WTC11 (cell line): ENCODE results near the gene ETV7. TPM values are rescaled to one million over a fixed set of nuclear protein-coding genes. Genes with fewer than 3 reads are reported as not detected.

Source experiments
- ATAC-seq: fragments of 200-7000 bp; cut with Tn5 transposase; 2 replicates; pipeline ENCODE4 v1.10.0; 2021; ENCODE audit warnings: mild to moderate bottlenecking, moderate library complexity
- CTCF ChIA-PET: fragments of 300-600 bp; sonication (Branson Sonifier 250); formaldehyde crosslinking; loops from one replicate; lab custom pipeline; 2021; ENCODE audit warnings: antibody characterized with exemption; lab: Charles Lee
- POLR2A ChIA-PET: fragments of 350-600 bp; sonication (Branson Sonifier 250); formaldehyde crosslinking; loops from one replicate; lab custom pipeline; 2021; ENCODE audit warnings: antibody characterized with exemption; lab: Charles Lee
- DNase-seq: peaks from one replicate; pipeline ENCODE4 v3.0.0; 2021; ENCODE audit warnings: low spot score
- H3K27ac Mint-ChIP-seq: 2 replicates; pipeline ENCODE4 v1.8.0; 2021; ENCODE audit warnings: mixed read lengths
- H3K27me3 Mint-ChIP-seq: 2 replicates; pipeline ENCODE4 v1.8.0; 2021; ENCODE audit warnings: low read depth, mild to moderate bottlenecking, moderate library complexity, mixed read lengths
- H3K36me3 Mint-ChIP-seq: 2 replicates; pipeline ENCODE4 v1.8.0; 2021; ENCODE audit warnings: mixed read lengths
- H3K4me1 Mint-ChIP-seq: 2 replicates; pipeline ENCODE4 v1.8.0; 2022; ENCODE audit warnings: mixed read lengths
- H3K4me3 Mint-ChIP-seq: 2 replicates; pipeline ENCODE4 v1.8.0; 2021; ENCODE audit warnings: mild to moderate bottlenecking, moderate library complexity, mixed read lengths
- H3K9me3 Mint-ChIP-seq: 2 replicates; pipeline ENCODE4 v1.8.0; 2021; ENCODE audit warnings: mixed read lengths
- E2F4 ChIP-seq: sonication (generic); formaldehyde crosslinking; IDR thresholded peaks from 2 replicates; pipeline ENCODE4 v1.8.1; 2022; ENCODE audit warnings: low read depth, mild to moderate bottlenecking, moderate library complexity, missing genetic modification reagents, borderline replicate concordance
- E2F5 ChIP-seq: sonication (generic); formaldehyde crosslinking; IDR thresholded peaks from 2 replicates; pipeline ENCODE4 v1.8.1; 2022; ENCODE audit warnings: mild to moderate bottlenecking, moderate library complexity, missing genetic modification reagents
- GRHL2 ChIP-seq: fragments of 250-450 bp; sonication (Bioruptor Pico); IDR thresholded peaks from 2 replicates; pipeline ENCODE4 v1.8.0; 2022; ENCODE audit warnings: mild to moderate bottlenecking, moderate library complexity; ENCODE audit not compliant: insufficient replicate concordance, severe bottlenecking
- GTF2I ChIP-seq: fragments of 250-450 bp; sonication (Bioruptor Pico); conservative IDR thresholded peaks from 2 replicates; pipeline ENCODE4 v1.4.0; 2021; ENCODE audit warnings: mild to moderate bottlenecking
- HMGXB4 ChIP-seq: sonication (generic); formaldehyde crosslinking; IDR thresholded peaks from 2 replicates; pipeline ENCODE4 v1.8.1; 2023; ENCODE audit warnings: mild to moderate bottlenecking, moderate library complexity, missing genetic modification reagents
- IRF2 ChIP-seq: sonication (generic); formaldehyde crosslinking; IDR thresholded peaks from 2 replicates; pipeline ENCODE4 v1.8.0; 2022; ENCODE audit warnings: low read depth, missing genetic modification reagents, borderline replicate concordance
- NFE2L1 ChIP-seq: sonication (generic); formaldehyde crosslinking; IDR thresholded peaks from 2 replicates; pipeline ENCODE4 v1.8.1; 2023; ENCODE audit warnings: missing genetic modification reagents
- NR1H2 ChIP-seq: sonication (generic); formaldehyde crosslinking; IDR thresholded peaks from 2 replicates; pipeline ENCODE4 v1.9.0; 2021; ENCODE audit warnings: mild to moderate bottlenecking, moderate library complexity, missing genetic modification reagents
- NR3C1 ChIP-seq: sonication (generic); formaldehyde crosslinking; conservative IDR thresholded peaks from 2 replicates; pipeline ENCODE4 v1.8.1; 2023; ENCODE audit warnings: low read depth, mild to moderate bottlenecking, missing genetic modification reagents
- PRDM15 ChIP-seq: sonication (generic); formaldehyde crosslinking; IDR thresholded peaks from 2 replicates; pipeline ENCODE4 v1.8.0; 2022; ENCODE audit warnings: missing genetic modification reagents
- RORB ChIP-seq: fragments of 250-450 bp; sonication (Bioruptor Pico); IDR thresholded peaks from 2 replicates; pipeline ENCODE4 v1.9.0; 2021; ENCODE audit warnings: mild to moderate bottlenecking
- SP1 ChIP-seq: sonication (generic); formaldehyde crosslinking; conservative IDR thresholded peaks from 2 replicates; pipeline ENCODE4 v1.8.1; 2022; ENCODE audit warnings: missing genetic modification reagents
- ZNF121 ChIP-seq: sonication (generic); formaldehyde crosslinking; IDR thresholded peaks from 2 replicates; pipeline ENCODE4 v1.8.0; 2023; ENCODE audit warnings: missing genetic modification reagents
- ZNF232 ChIP-seq: sonication (generic); formaldehyde crosslinking; IDR thresholded peaks from 2 replicates; pipeline ENCODE4 v1.8.0; 2022; ENCODE audit warnings: mild to moderate bottlenecking, missing genetic modification reagents
- ZNF423 ChIP-seq: fragments of 250-450 bp; sonication (Bioruptor Pico); IDR thresholded peaks from 2 replicates; pipeline ENCODE4 v2.1.2; 2022; ENCODE audit warnings: mild to moderate bottlenecking, moderate library complexity
- total RNA-seq: library from RNA; stranded (reverse); gene quantifications from 3 replicates; pipeline ENCODE4 v1.2.3, GENCODE V29; 2021
- TF ChIP-seq, protein P1 (sequence below): fragments of 250-450 bp; sonication (Bioruptor Pico); IDR thresholded peaks from 2 replicates; pipeline ENCODE4 v1.9.0; 2021; ENCODE audit warnings: mild to moderate bottlenecking, borderline replicate concordance

ETV7 gene
- total RNA-seq, 1 experiment from 2014 or later: 0.68 TPM

DNA sequence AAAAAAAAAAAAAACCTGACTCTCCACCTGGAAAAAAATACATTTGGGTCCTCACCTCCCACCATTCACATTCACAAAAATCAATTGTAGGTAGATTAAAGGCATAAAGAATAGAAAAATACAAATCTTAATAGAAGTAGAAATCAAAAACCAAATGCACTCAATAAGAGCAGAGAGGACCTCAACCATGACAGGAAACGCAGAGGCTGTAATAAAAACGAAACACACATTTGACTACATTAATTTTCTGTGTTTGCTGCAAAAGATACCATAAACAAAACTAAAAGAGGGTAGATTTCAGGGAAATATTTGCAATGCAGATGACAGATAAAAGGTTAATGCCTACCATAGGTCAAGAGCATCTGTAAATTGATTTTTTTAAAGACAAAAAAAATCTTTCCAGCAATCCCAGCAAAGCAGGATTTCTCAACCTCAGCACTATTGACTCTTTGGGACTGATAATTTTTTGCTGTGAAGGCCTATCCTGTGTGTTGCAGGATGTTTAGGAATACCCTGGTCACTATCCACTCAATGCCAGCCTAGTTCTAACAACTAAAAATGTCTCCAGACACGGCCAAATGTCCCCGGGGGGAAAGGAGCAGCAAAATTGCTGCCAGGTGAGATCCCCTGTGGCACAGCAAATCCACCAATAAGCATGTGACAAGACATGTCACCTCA is 9.1 kb downstream of the ETV7 start:
- Mint-ChIP-seq H3K27ac (no peak overlapping the region), H3K27me3 (no peaks in the 10 kb centered on the region), H3K36me3 (no peaks in the 10 kb centered on the region), H3K4me1 (peaks cover 29% of the 10 kb centered on the region), H3K9me3 (no peaks in the 10 kb centered on the region), H3K4me3 (no peak overlapping the region)
- TF ChIP-seq GTF2I (CRISPR knock-in tag): no peak
- TF ChIP-seq NR1H2 (CRISPR knock-in tag): no peak
- no peak for TF ChIP-seq ZNF423 (CRISPR knock-in tag)
- TF ChIP-seq RORB (CRISPR knock-in tag): no peak
- TF ChIP-seq GRHL2 (CRISPR knock-in tag): no peak
- TF ChIP-seq E2F5 (CRISPR knock-in tag): no peak
- TF ChIP-seq IRF2 (CRISPR knock-in tag): no peak
- TF ChIP-seq E2F4 (CRISPR knock-in tag): no peak
- no peak for TF ChIP-seq NFE2L1 (CRISPR knock-in tag)
- TF ChIP-seq NR3C1: no peak
- TF ChIP-seq ZNF121 (CRISPR knock-in tag): no peak
- TF ChIP-seq SP1 (CRISPR knock-in tag): no peak
- TF ChIP-seq PRDM15 (CRISPR knock-in tag): no peak
- no peak for ATAC-seq
- CTCF ChIA-PET: interaction anchor here (1.2 kb wide), 1 partner anchor 50 kb away, joined by 3 read pairs; no protein-coding TSS in a partner anchor
- no peak for DNase-seq
- POLR2A ChIA-PET: interaction anchor here (0.6 kb wide), 1 partner anchor 8 kb away, joined by 4 read pairs; no protein-coding TSS in a partner anchor

- CTCF ChIA-PET: no interaction called here
These were observed 9.9 kb downstream of the ETV7 start for GRCh38 chr6:36377594-36377993.

More at GRCh38 chr6:36377594-36377993, 9.9 kb downstream of the ETV7 start:
- no peaks in the 10 kb centered on the region for H3K36me3 Mint-ChIP-seq
- H3K4me1 Mint-ChIP-seq: peaks cover 28% of the 10 kb centered on the region
- POLR2A ChIA-PET: interaction anchor here (0.6 kb wide), 1 partner anchor 9 kb away, joined by 4 read pairs; no protein-coding TSS in a partner anchor
- TF ChIP-seq, protein P1, sequence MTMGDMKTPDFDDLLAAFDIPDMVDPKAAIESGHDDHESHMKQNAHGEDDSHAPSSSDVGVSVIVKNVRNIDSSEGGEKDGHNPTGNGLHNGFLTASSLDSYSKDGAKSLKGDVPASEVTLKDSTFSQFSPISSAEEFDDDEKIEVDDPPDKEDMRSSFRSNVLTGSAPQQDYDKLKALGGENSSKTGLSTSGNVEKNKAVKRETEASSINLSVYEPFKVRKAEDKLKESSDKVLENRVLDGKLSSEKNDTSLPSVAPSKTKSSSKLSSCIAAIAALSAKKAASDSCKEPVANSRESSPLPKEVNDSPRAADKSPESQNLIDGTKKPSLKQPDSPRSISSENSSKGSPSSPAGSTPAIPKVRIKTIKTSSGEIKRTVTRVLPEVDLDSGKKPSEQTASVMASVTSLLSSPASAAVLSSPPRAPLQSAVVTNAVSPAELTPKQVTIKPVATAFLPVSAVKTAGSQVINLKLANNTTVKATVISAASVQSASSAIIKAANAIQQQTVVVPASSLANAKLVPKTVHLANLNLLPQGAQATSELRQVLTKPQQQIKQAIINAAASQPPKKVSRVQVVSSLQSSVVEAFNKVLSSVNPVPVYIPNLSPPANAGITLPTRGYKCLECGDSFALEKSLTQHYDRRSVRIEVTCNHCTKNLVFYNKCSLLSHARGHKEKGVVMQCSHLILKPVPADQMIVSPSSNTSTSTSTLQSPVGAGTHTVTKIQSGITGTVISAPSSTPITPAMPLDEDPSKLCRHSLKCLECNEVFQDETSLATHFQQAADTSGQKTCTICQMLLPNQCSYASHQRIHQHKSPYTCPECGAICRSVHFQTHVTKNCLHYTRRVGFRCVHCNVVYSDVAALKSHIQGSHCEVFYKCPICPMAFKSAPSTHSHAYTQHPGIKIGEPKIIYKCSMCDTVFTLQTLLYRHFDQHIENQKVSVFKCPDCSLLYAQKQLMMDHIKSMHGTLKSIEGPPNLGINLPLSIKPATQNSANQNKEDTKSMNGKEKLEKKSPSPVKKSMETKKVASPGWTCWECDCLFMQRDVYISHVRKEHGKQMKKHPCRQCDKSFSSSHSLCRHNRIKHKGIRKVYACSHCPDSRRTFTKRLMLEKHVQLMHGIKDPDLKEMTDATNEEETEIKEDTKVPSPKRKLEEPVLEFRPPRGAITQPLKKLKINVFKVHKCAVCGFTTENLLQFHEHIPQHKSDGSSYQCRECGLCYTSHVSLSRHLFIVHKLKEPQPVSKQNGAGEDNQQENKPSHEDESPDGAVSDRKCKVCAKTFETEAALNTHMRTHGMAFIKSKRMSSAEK: no peak
- TF ChIP-seq ZNF232 (CRISPR knock-in tag) (no peak), HMGXB4 (CRISPR knock-in tag) (no peak), ZNF423 (CRISPR knock-in tag) (no peak)
- no peak overlapping the region; the same call in 1 of the 2 replicates for H3K27ac Mint-ChIP-seq
- no peak for DNase-seq
- no peaks in the 10 kb centered on the region for H3K9me3 Mint-ChIP-seq
- H3K4me3 Mint-ChIP-seq: no peak overlapping the region
- H3K27me3 Mint-ChIP-seq: no peaks in the 10 kb centered on the region
- no peak for ATAC-seq
